Measurements from ENCODE around the gene HRH2.

DNA sequence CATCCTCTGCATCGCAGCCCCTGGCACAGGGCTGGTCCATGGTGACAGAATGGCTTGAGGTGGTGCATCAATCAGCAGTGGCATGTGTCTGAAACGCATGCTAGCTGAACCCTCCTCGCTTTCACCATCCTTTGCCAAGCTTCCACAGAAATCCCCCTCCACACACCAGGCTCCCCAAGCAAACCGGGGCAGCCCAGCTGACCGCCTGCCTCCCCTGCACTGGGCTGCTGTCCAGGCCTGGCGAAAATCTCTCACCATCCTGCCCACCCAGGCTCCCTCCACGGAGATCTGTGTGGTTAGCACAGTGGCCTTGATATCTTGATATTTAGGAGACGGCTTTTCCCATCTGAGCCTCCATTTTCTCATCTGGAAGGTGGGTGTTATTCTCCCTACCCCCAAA is 905 bp upstream of the HRH2 start:
- TF ChIP-seq ZNF282 (CRISPR knock-in tag; IDR thresholded peaks at IDR 0.05) (no peak), CEBPG (CRISPR knock-in tag; IDR thresholded peaks at IDR 0.05) (no peak), CEBPG (tag; conservative IDR thresholded peaks at IDR 0.05 in 1 of 2, IDR thresholded peaks at IDR 0.05 in 1 of 2) (no peak), CTCF (IDR thresholded peaks at IDR 0.05 in 2 of 3, conservative IDR thresholded peaks at IDR 0.05 in 1 of 3; ENCODE audit: insufficient read depth in 2 of 3, low read depth in 1 of 3, low read length in 3 of 3) (no peak)
